ENCODE results near the gene VPS37C. TPM values are rescaled to one million over a fixed set of nuclear protein-coding genes. Genes with fewer than 3 reads are reported as not detected.

Gene VPS37C
- total and polyA plus RNA-seq, 10 of the 15 experiments (the other 5 are each of a cell fraction or from before 2014, with no cell fraction given): 0.39 to 16.5 (median 7.8) TPM

DNA sequence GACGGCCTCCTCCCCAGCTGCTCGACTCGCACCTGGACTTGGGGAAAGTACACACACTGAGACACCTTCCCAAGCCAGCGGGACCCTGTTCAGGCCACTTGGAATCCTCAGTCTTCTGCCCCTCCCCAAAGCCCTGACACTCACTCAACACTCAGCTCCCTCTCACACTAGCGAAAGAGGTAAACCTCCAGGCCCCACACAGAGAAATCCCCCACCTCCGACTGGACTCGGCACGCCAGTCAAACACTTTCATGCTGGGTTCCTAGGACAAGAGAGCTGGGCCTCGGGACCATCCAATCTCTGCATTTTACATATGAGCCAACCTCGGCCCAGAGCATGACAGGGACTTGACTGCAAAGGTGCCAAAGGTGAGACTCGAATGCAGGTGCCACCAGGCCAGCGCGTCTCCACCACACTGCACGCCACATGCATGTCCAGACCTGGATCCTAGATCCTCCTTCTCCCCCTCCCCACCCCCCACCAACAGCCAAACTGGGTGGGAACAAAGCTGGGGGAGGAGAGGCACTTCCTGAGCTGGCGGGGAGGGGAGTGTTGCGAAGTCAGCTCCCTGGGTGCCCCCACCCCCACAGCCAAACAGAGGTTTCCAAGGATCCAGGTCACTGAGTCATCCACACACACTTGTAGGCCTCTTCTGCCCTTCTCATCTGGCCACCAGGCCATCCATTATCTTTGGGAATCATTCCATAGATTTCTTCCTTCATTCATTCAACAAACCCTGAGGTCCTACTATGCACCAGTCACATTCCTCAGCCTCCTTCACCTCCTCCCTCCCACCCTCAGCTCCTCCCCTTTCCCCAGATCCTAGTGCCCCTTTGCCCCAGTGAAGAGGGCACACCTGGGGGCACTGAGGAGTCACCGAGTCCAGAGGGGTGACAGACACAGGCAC is 69.6 kb downstream of the VPS37C start (continued):
- TF ChIP-seq ZBED1 (IDR thresholded peaks at IDR 0.05; ENCODE audit: borderline replicate concordance) (peak; percentile 19; the same call in 1 of the 2 replicates), MTA2 (IDR thresholded peaks at IDR 0.05; ENCODE audit: low read depth) (peak; percentile 5; the same call in 1 of the 2 replicates), HDAC6 (IDR thresholded peaks at IDR 0.05; ENCODE audit: unreplicated experiment) (no peak), ZNF592 (IDR thresholded peaks at IDR 0.05) (no peak), CBX3 (IDR thresholded peaks at IDR 0.05; ENCODE audit: borderline replicate concordance, low read depth) (no peak), NFXL1 (IDR thresholded peaks at IDR 0.05; ENCODE audit: borderline replicate concordance) (no peak), POLR2AphosphoS5 (IDR thresholded peaks at IDR 0.05; ENCODE audit: low read length) (0 out of 2 replicates have a peak, but pooled peaks have one; percentile 5), GATAD2B (conservative IDR thresholded peaks at IDR 0.05; ENCODE audit: low read depth) (no peak)
- TF ChIP-seq, protein P1, sequence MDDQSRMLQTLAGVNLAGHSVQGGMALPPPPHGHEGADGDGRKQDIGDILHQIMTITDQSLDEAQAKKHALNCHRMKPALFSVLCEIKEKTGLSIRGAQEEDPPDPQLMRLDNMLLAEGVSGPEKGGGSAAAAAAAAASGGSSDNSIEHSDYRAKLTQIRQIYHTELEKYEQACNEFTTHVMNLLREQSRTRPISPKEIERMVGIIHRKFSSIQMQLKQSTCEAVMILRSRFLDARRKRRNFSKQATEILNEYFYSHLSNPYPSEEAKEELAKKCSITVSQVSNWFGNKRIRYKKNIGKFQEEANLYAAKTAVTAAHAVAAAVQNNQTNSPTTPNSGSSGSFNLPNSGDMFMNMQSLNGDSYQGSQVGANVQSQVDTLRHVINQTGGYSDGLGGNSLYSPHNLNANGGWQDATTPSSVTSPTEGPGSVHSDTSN (IDR thresholded peaks at IDR 0.05; ENCODE audit: insufficient replicate concordance, low read depth, low read length): peak; percentile 74
- TF ChIP-seq, protein P2, sequence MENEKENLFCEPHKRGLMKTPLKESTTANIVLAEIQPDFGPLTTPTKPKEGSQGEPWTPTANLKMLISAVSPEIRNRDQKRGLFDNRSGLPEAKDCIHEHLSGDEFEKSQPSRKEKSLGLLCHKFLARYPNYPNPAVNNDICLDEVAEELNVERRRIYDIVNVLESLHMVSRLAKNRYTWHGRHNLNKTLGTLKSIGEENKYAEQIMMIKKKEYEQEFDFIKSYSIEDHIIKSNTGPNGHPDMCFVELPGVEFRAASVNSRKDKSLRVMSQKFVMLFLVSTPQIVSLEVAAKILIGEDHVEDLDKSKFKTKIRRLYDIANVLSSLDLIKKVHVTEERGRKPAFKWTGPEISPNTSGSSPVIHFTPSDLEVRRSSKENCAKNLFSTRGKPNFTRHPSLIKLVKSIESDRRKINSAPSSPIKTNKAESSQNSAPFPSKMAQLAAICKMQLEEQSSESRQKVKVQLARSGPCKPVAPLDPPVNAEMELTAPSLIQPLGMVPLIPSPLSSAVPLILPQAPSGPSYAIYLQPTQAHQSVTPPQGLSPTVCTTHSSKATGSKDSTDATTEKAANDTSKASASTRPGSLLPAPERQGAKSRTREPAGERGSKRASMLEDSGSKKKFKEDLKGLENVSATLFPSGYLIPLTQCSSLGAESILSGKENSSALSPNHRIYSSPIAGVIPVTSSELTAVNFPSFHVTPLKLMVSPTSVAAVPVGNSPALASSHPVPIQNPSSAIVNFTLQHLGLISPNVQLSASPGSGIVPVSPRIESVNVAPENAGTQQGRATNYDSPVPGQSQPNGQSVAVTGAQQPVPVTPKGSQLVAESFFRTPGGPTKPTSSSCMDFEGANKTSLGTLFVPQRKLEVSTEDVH (IDR thresholded peaks at IDR 0.05; ENCODE audit: low read depth, partially characterized antibody): no peak
- TF ChIP-seq, protein P3, sequence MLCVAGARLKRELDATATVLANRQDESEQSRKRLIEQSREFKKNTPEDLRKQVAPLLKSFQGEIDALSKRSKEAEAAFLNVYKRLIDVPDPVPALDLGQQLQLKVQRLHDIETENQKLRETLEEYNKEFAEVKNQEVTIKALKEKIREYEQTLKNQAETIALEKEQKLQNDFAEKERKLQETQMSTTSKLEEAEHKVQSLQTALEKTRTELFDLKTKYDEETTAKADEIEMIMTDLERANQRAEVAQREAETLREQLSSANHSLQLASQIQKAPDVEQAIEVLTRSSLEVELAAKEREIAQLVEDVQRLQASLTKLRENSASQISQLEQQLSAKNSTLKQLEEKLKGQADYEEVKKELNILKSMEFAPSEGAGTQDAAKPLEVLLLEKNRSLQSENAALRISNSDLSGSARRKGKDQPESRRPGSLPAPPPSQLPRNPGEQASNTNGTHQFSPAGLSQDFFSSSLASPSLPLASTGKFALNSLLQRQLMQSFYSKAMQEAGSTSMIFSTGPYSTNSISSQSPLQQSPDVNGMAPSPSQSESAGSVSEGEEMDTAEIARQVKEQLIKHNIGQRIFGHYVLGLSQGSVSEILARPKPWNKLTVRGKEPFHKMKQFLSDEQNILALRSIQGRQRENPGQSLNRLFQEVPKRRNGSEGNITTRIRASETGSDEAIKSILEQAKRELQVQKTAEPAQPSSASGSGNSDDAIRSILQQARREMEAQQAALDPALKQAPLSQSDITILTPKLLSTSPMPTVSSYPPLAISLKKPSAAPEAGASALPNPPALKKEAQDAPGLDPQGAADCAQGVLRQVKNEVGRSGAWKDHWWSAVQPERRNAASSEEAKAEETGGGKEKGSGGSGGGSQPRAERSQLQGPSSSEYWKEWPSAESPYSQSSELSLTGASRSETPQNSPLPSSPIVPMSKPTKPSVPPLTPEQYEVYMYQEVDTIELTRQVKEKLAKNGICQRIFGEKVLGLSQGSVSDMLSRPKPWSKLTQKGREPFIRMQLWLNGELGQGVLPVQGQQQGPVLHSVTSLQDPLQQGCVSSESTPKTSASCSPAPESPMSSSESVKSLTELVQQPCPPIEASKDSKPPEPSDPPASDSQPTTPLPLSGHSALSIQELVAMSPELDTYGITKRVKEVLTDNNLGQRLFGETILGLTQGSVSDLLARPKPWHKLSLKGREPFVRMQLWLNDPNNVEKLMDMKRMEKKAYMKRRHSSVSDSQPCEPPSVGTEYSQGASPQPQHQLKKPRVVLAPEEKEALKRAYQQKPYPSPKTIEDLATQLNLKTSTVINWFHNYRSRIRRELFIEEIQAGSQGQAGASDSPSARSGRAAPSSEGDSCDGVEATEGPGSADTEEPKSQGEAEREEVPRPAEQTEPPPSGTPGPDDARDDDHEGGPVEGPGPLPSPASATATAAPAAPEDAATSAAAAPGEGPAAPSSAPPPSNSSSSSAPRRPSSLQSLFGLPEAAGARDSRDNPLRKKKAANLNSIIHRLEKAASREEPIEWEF (IDR thresholded peaks at IDR 0.05; ENCODE audit: insufficient replicate concordance, low read depth, low read length): no peak

All from GM12878 (cell line).